Mesothelial cell of epicardium (in vitro differentiated cells): ENCODE data around the gene CCDC149. TPM values are rescaled to one million over a fixed set of nuclear protein-coding genes. Genes with fewer than 3 reads are reported as not detected.

Source experiments
- DNase-seq, 2 experiments: peaks; one replicate each; pipeline ENCODE4 v3.0.0; 2021; ENCODE audit warnings: low spot score in 2 of 2; ENCODE audit not compliant: unreplicated experiment in 2 of 2
- H3K27ac Mint-ChIP-seq: 2 replicates; pipeline ENCODE4 v1.8.0; 2021; ENCODE audit warnings: mixed read lengths
- H3K27me3 Mint-ChIP-seq: 2 replicates; pipeline ENCODE4 v1.8.0; 2021; ENCODE audit warnings: low read depth, mixed read lengths
- H3K36me3 Mint-ChIP-seq: 2 replicates; pipeline ENCODE4 v1.8.0; 2021; ENCODE audit warnings: mixed read lengths
- H3K4me1 Mint-ChIP-seq: 2 replicates; pipeline ENCODE4 v1.8.0; 2021; ENCODE audit warnings: mixed read lengths
- H3K4me3 Mint-ChIP-seq: 2 replicates; pipeline ENCODE4 v1.8.0; 2021; ENCODE audit warnings: mild to moderate bottlenecking, moderate library complexity, mixed read lengths
- H3K9me3 Mint-ChIP-seq: 2 replicates; pipeline ENCODE4 v1.8.0; 2021; ENCODE audit warnings: mixed read lengths
- CTCF ChIP-seq: fragments of 200-600 bp; sonication (generic); IDR thresholded peaks from one replicate; pipeline ENCODE4 v1.5.0; 2021; ENCODE audit warnings: antibody characterized with exemption; ENCODE audit not compliant: unreplicated experiment
- total RNA-seq: library from RNA; stranded (reverse); gene quantifications from 3 replicates; pipeline ENCODE4 v1.2.1, GENCODE V29; 2021

The CCDC149 gene
- total RNA-seq, 1 donor from 2014 or later, result 16.2 TPM

- TF ChIP-seq CTCF, result no peak
- Mint-ChIP-seq H3K4me3 (no peak overlapping the region), H3K27me3 (peaks cover 1% of the 10 kb centered on the region), H3K4me1 (peaks cover 8% of the 10 kb centered on the region), H3K36me3 (peaks cover 19% of the 10 kb centered on the region), H3K9me3 (peaks cover 10% of the 10 kb centered on the region), H3K27ac (no peak overlapping the region)
- DNase-seq, result no peak
Measured at GRCh38 chr4:24808261-24808660, 104.6 kb downstream of the CCDC149 start.

DNA sequence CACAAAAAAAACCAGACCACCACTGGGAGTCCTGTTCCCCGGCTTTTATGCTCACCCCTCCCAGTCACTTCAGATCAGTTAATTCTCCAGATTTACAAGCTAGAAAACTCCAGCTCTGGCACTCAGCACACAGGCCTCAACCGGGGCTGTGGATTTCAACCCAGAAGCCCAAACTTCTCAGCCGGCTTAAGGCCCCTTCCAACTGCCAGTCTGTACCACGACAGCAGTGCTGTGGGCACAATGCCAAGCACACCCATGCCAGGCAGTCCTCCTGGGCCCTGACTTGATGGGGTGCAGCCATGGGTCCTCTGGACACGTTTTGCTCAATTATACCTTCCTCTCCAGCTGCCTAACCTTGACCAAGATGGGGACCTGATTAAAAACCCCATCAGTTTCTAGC lies 105.2 kb downstream of the CCDC149 start:
- Mint-ChIP-seq H3K4me1 (peaks cover 8% of the 10 kb centered on the region), H3K27me3 (peaks cover 6% of the 10 kb centered on the region), H3K36me3 (peaks cover 19% of the 10 kb centered on the region), H3K9me3 (peaks cover 9% of the 10 kb centered on the region), H3K4me3 (no peak overlapping the region), H3K27ac (no peak overlapping the region)
- TF ChIP-seq CTCF, result no peak
- DNase-seq, result no peak

GRCh38 chr4:24806206-24806990 lies 106.4 kb downstream of the CCDC149 start:
- TF ChIP-seq CTCF, result no peak
- Mint-ChIP-seq H3K4me3 (no peak overlapping the region), H3K4me1 (peaks cover 8% of the 10 kb centered on the region), H3K36me3 (peaks cover 11% of the 10 kb centered on the region), H3K27ac (no peak overlapping the region), H3K9me3 (no peaks in the 10 kb centered on the region), H3K27me3 (peaks cover 17% of the 10 kb centered on the region)
- DNase-seq, result no peak

DNA sequence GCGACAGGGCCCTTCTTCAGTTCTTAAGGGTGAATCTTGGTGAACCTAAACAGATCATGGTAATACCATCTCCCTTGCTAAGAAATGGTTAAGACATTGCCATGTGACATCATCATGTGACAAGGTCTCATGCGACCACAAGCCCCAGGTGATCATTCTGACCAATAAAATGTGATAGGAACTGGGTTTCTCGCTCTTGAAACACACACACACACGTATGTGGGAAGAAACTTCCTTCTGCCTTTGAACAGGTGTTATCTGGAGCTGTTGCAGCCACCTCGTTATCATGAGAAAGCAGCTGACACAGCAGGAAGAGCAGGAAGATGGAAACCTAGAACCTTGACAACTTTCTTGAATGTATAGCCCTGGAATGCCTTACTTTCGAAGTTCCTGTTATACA lies 107.3 kb downstream of the CCDC149 start:
- Mint-ChIP-seq H3K36me3 (peaks cover 11% of the 10 kb centered on the region), H3K27ac (no peak overlapping the region), H3K27me3 (peaks cover 25% of the 10 kb centered on the region), H3K4me1 (peaks cover 12% of the 10 kb centered on the region), H3K4me3 (no peak overlapping the region), H3K9me3 (no peaks in the 10 kb centered on the region)
- TF ChIP-seq CTCF, result no peak
- no peak for DNase-seq

DNA sequence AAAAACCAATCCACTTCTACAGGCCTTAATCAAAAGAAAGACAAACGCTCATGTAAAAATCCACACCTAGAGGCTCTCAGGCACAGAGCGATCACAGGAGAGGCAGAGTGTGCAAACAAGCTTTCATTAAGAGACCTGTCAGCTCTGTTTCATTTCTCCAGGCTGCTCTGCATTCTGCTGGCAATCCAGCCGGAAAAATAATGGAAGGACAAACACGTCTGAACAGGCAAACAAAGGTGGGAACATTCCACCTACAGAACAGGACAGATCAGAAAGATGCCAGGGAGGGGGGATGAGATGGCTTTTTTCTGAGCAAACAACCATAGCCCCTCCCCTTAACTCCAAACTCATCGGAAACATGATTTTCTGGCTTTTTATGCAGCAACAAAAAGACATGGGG lies 107.8 kb downstream of the CCDC149 start:
- no peak for TF ChIP-seq CTCF
- Mint-ChIP-seq H3K27me3 (peaks cover 30% of the 10 kb centered on the region), H3K4me1 (peaks cover 12% of the 10 kb centered on the region), H3K36me3 (peaks cover 11% of the 10 kb centered on the region), H3K27ac (no peak overlapping the region), H3K4me3 (no peak overlapping the region), H3K9me3 (no peaks in the 10 kb centered on the region)
- DNase-seq, result no peak
